ENCODE data around the gene CA12.

GRCh38 chr15:63331456-63331855, 50.2 kb downstream of the CA12 start:
- TF ChIP-seq CTCF (IDR thresholded peaks at IDR 0.05) (no peak), POLR2A (IDR thresholded peaks at IDR 0.05) (no peak)
